GM21825 (cell line): ENCODE measurements around the gene PDE7B.
"Not testable (repeated sequence)": the region's sequence is repeated elsewhere in the genome, so short reads cannot be mapped to it uniquely, and the experiment has no call there.

ENCODE experiments used
- ATAC-seq: cut with Tn5 transposase; IDR thresholded peaks from one replicate; pipeline ENCODE4 v1.9.1; 2021; ENCODE audit warnings: mild to moderate bottlenecking, moderate library complexity; ENCODE audit not compliant: unreplicated experiment

The PDE7B gene

DNA sequence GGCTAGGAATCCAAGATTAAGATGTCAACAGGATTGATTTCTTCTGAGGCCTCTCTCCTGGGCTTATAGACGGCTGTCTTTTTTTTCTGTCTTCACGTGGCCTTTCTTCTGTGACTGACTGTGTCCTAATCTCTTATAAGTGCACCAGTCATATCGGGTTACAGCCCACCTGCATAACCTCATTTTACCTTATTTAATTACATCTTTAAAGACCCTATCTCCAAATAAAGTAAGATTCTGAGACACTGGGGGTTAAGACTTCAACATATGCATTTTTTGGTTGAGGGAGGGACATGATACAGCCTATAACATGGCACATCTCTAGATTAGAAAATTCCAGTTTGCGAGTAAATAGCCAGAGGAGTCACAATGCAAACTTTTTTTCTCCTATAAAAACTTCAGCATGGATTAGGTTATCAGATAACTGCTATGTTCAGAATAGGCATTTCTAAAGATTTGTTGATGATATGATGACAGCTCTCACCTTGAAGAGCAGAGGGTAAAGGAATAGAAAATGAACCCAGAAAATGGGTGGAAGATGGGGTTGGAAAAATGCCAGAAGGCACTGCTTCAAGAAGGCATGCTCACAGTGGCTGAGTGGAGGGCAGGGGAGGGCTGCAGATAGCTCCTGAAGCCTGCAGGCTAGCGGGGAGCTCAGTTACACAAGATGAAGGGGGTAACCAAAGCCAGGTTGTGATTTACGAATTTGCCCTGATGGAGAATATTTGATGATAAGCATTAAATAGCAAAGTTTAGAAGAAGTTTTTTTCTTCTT is 8.7 kb upstream of the PDE7B start:
- ATAC-seq, result no peak

DNA sequence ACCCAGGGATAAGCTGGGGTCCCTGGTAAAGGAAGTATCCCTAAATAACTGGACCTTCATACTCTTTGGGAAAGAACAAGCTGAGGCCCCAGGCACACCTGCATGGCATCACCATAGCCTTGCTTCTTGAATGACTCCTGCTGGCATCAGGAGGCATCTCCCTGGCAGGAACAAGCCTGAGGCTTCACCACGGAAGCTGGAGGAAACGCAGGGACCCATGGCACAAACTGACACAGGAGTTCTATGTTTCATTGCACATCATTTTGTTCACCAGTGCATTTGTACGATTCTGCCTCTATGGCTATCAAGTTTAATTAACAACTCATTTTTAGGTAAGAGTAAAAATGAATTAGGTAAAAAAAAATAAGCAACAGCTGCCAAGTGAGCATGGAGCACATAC is 619 bp upstream of the PDE7B start:
- no peak for ATAC-seq

DNA sequence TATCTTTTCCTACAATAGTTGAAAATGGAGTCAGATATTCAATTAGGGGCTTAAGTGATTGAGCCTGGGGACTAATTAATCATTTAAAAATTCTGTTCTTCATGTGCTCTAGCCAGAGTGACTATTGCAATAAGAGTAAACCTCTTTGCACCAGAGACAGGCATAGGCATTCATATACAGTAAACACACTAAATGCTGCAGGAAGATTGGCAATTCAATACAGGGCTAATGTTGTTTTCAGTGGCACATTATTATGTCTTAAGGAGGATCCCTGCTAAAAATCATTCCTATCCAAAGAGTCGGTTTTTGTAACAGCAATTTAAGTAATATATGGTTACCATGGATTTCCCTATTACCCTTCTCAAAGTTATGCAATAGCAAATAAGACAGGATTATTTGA is 1.2 kb downstream of the PDE7B start:
- ATAC-seq, result no peak

DNA sequence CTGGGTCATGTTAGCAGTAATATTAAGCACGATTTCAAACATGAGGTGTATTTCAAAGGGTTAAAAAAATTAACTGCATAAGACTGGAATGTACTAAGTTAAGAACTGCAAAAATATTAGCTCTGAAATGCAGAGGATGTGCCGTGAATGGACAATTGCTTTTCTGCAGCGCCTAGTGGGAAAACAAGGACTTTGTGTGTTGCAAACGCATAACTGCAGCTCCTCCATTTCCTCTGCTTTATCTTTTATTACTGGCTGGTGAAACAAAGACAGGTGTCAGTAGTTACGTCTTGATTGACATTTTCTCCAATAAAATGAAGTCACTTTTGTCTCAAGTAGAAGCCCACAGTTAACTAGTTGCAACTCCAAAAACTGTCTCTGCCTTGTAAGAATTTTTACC is 1.7 kb downstream of the PDE7B start:
- no peak for ATAC-seq

DNA sequence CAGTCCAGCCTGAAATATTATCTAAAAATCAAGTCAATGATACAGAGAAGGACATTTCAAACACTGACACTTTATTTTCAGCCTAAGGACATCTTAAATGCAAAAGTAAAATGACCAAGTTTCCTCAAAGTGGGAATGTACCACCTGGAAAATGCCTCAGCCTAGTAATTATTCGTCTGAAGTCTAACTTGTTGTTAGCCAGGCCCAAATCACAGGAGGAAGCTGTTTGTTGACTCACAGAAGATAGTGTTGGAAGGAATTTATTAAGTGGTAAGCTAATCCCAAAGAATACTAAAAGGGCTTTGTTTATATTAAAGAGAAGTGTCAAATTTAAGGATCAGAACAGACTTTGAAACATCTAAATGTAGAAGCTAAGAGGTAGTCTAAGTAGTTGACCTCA is 2.5 kb downstream of the PDE7B start:
- no peak for ATAC-seq

DNA sequence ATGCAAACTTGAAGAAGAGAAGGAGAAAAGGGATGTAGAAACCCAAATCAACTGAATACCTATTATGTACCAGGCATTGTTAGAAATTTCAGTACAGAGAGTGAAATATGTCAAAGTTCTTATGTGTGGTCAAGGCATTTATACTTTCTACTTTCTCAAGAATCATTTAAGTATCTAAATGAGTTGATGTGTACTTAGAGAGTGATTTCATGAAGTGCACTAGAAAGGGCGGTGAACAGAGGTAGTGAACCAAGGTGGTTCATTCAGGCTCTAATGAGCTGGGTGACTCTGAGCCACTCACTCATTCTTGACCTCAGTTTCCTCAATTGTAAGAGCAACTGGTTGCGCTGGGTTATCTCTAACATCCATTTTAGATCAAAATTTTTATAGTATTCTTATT is 3.3 kb downstream of the PDE7B start:
- ATAC-seq, result no peak

DNA sequence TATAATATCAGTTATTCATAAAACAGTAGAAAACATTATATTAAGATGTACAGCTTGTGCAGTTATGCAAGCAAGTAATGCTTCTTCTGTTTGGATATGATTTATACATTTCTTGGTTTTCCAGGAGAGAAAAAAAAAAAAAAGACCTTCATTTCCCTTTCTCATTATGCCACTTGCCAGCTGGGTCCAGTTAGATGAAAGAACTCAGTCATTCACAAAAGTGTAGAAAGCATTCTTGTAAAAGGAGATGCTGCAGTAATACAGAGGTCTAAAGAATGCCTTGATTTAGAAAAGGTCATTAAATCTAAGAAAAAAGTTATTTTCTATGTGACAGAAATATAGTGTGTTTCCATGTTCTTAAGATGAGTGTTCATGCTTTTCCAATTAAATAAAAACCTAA is 7.4 kb downstream of the PDE7B start:
- no peak for ATAC-seq

DNA sequence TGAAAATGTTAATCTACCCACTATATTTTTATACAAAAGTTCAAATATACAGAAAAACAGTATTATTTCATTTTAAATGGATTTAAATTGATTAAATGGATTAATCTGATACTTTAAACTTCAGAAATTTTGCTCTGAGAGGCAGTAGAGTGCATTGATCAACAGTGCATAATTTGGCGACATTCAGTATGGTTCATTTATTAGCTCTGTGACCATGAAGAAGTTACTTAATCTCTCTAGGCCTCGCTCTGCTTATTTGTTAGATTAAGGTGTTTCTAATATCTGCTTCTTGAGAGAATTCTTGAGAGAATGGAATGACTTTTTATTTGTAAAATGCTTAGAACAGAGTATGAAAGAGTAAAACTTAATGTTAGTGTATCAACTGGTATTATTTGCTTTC is 8.9 kb downstream of the PDE7B start:
- no peak for ATAC-seq

DNA sequence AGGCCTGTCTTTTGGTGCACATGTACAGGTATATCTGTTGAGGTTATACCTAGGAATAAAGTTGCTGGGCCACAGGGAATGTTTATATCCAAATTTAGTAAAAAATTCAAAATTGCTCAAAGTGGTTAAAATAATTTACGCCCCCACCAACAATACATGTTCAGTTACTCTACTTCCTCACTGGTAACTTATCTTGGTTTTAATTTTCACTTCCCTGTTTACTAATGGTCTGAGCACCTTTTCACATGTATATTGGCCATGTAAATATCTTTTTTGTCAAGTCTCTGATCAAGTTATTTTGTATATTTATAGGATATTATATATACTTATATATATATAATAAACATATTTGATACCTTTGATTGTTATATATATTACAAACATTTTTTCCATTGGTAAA is 9.7 kb downstream of the PDE7B start:
- ATAC-seq, result peak; percentile 76

DNA sequence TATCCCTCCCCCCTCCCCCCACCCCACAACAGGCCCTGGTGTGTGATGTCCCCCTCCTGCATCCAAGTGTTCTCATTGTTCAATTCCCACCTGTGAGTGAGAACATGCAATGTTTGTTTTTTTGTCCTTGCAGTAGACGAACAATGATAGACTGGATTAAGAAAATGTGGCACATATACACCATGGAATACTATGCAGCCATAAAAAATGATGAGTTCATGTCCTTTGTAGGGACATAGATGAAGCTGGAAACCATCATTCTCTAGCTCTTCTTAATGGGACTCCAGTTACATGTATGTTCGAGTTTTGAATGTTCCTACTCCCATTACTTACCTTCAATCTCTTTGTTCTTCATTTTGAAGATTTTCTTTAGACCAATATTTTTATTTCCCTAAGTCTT is 13.4 kb downstream of the PDE7B start:
- not testable (repeated sequence) for ATAC-seq

DNA sequence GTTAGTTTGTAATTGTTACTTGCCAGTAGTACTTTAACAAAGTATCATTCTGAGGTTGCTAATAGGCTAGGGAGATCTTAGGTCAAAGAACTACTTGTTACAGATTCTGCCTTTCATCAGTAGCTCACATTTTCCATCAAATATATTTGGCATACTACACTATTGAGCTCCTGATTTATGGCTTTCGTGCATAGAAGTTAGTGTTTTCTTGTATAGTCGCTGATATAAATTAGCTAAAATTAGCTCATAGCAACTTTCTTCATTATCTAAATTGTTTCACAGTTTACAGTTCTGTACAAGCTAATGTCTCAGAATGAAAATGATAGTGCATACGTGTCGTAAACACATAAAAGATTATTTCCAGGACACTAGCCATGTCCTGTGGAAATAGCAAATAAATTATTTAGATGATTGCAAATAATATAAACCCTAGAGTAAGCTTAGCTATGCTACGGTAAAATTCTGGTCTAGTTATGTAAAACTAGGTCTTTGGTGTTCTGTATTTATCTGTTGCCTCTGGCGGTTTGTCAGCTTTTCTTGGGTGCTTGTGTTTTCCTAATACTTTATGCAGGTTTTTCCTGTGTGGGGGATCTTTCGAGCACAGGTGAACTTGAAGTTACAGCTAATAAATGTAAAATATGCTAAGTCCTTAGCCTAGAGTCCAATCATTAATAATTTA is 15.1 kb downstream of the PDE7B start:
- no peak for ATAC-seq

DNA sequence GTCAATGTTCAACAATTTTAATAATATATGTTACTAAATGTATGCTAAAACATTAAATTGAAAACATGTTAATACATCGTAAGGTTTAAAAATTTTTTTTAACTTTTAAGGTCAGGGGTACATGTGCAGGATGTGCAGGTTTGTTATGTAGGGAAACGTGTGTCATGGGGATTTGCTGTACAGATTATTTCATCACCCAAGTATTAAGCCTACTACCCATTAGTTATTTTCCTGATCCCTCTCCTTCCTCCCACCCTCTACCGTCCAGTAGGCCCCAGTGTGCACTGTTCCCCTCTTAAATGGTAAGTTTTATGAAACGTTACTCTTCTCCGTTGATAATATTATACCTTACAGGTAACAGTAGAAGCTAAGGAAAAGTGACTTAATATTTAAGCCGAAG is 15.8 kb downstream of the PDE7B start:
- no peak for ATAC-seq

DNA sequence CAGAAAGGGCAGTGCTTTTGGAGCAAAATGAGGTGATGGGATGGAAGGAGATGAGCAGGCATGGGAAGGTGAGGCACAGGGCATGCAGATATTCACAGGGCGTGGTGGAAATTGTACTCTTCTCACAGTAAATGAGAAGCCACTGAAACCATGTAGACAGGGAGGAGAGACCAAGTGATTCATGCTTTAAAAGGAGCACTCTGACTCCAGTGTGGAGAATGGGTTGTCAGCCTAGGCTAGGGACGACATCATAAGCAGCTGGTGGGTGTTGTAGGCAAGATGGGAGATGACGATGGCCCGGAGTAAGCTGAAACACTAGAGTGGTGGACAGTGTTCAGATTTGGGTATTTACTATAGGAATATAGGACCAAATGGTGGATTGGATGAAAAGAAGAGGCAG is 18.4 kb downstream of the PDE7B start:
- ATAC-seq, result no peak

DNA sequence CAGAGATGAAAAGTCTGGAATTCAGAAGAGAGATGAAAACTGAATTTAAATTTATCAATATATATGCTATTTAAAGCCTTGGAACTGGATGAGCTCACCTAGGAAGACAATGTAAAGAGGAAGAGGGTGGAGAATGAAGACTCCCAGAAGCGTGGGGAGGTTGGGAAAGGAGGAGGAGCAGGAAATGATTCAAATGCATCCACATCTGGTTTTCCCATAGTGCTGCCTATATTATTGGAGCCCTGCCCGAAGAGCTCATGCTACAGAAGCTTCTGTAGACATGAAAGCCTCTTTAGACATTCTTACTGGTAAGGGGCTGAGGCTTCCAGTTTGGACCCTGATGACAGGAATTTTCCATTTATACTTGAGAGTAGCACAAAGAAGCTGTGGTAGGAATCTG is 19.2 kb downstream of the PDE7B start:
- no peak for ATAC-seq

DNA sequence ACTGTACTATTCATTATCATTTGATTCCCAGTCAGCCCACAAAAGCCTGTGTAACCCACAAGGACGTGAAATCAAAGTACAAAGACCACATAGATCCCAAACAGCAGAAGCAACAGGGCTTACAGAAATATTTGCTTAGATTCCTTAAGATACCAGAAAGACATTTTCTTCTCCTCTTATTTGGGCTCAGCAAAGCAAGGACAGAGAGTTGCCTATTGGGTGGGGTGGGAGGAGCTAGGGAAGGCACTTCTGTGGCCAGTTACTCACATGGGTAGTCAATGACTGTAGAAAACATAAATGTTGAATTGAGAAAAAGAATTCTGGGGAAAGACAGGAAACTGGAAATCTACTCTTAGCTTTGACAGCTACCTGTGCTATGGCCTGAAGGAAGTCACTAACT is 19.8 kb downstream of the PDE7B start:
- no peak for ATAC-seq

DNA sequence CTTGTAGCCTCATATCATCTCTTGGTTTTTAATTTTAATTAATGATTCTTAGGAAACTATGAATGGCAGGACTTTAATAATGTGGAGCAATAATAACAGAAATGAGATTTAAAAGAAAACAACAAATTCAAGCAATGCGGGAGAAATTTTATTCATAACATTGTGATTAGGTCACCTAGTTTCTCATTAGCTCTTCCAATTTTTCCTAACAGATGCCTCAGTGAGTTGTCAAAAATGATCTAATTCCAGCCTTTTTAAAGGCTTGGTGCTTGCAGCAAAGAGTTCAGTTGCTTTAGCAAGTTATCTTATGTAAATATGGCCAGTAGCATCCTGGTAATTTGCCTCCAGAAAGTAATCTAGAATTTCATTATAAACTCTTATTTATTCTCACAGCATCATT is 20.4 kb downstream of the PDE7B start:
- ATAC-seq, result no peak

DNA sequence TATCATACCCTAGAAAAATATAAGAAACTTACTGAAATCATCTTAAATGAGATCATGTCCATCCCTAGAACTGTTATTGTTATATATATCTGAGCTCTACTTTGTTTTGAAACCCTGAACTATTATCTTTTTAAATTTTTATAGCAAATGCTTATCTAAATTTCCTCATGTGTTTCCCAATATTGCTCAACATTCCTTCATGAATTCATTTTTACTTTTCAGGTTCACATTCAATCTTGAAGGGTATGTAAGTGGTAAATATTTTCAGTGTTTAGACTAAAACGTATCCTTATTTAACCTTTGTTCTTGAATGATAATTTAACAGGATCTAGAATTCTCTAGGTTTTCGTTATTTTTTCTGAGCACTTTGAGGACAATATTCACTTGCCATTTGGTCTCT is 23.9 kb downstream of the PDE7B start:
- no peak for ATAC-seq

DNA sequence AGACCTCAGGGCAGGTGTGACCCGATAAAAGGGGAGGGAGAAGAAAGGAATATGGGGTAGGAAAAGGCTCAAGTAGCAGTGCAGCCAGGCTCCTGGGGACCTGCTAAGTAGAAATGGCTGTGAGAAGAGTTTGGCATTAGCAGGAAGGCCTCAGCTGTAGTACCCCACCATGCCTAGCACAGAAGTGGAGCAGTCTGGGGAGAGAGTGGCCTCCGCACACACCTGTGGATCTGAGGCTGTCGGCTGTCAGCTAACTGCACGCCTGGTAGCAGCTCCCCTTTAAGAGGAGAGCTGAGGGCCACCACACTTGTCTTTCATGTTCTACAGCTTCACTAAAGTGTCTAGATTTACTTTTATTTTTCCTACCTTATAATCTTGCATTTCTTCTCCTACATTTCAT is 24.6 kb downstream of the PDE7B start:
- ATAC-seq, result no peak

DNA sequence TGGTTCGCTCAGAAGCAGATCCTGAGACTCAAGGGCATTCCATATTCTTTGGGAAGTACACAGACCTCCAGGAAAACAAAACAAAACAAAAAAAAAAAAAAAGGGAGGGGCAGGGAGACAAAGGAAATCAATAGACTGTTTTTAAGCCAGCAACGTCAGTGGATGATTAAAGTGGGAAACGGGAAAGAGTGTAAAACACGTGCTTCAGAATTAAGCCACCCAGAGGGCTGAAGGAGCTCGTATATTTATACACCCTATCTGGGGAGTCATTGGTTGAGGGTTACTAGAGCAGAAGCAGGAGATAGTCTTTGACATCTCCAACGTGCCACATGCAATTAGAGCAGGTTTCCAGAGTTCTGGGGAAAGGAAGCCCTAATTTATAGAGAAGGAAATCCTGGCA is 26.2 kb downstream of the PDE7B start:
- ATAC-seq, result no peak

DNA sequence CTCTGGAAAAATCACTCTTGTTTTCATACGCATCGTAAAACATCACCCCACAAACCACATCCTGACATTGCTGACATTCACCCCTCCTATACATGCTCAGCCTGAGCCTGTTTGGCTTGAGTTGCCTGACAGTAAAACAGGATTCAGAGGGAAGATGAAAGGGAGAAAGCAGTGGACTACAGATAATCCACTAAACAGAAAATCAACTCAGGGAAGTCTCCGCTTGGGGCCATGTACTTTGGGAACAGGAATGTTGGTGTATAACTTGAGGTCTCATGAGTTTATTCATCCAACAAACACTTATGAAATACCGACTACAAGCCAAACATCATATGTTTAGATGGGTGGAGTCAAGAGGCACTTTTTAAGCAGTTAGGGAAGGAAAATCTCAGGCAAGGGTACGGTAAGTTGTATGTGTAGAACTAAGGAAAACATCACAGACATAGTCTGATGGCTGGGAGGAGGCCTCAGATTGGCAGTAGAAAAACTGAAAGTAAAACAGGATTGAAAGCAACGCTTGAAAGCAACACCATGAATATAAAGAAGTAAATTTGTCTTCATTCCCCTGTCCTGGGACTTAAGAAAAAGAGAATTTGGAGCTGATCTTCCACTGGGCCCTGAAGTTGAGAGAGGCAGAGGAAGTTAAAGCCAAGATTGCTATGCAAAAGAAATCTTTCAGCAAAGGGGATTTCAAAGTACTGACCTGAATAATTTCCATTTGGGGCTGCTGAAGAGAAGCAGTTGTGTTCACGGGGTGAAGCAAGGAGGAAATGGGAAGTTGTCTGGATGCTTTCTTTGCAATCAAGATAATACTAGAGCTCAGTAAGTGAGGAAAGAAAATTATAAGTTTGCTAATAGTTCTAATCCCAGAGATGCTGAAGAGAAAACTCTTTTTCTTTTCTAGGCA is 28.8 kb downstream of the PDE7B start:
- peak; percentile 96 for ATAC-seq

DNA sequence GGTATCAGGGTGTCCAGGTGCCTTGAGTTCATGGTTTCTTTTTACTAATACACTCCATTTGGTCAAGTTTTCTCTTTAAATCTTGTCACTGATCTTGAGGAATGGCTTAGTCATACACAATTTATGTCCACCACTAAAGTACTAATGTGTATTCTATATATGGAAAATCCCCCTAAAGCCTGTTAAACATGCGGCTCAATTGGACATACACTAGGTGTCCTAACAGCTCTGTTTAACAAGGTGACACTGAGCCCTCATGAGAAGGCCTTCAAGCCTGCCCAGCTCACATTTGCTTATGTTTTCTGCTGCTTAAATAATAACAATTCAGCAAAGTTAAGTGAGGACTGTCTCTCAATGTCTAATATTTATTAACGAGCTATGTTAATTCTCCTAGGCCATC is 31.5 kb downstream of the PDE7B start:
- ATAC-seq, result no peak

DNA sequence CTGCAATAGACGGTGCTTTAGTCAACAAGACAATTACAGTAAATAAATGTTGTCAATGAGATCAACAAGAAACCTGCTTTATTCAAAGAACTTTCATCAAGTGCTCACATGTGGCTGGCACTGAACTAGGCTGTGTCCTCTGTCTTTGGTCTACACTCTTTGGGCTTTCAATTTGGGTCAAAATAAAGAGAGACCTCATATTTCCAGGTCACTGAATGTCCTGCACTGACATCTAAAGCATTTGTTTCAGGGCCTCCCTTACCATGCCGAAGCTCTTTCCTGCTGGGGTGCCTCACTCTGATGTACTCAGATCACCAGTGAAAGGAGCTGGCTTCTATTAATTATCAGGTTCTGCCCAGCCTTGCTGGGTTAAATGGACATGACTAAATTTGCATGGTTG is 32.0 kb downstream of the PDE7B start:
- no peak for ATAC-seq
